Measurements from ENCODE around the gene AMN1.

GRCh38 chr12:31768046-31768445 is 39.2 kb upstream of the AMN1 start:
- no peak; the same call in 1 of the 2 replicates for TF ChIP-seq CTCF (conservative IDR thresholded peaks at IDR 0.05; ENCODE audit: low read length)
- no peak for TF ChIP-seq EZH2phosphoT487 (IDR thresholded peaks at IDR 0.05; ENCODE audit: borderline replicate concordance, low read depth, low read length)
